IPS-18c (cell line): ENCODE measurements around the gene BCL7C.

ENCODE experiments used
- H3K4me3 ChIP-seq: 2 replicates; pipeline ENCODE4 v1.7.0; 2013; ENCODE audit warnings: low read depth, mild to moderate bottlenecking, low read length, moderate library complexity; ENCODE audit not compliant: insufficient read depth
- H3K9me3 ChIP-seq: one replicate; pipeline ENCODE4 v1.6.1; 2013; ENCODE audit warnings: mild to moderate bottlenecking, low read length, moderate library complexity; ENCODE audit not compliant: control insufficient read depth, insufficient read depth

The BCL7C gene

GRCh38 chr16:30924076-30924912 lies 30.4 kb upstream of the BCL7C start:
- H3K4me3 ChIP-seq = peak overlapping the region; percentile 52

GRCh38 chr16:30923554-30924075 lies 29.7 kb upstream of the BCL7C start, which contains the start of gene FBXL19:
TSS of gene FBXL19 (plus strand) at chr16:30923572. CDS start at chr16:30925755, 2,183 bp downstream.
- Histone ChIP-seq H3K9me3 (peaks cover 3% of the 10 kb centered on the region), H3K4me3 (peak within 1 kb of the TSS; percentile 90)

More at GRCh38 chr16:30924076-30924912, 30.4 kb upstream of the BCL7C start:
- peaks cover 3% of the 10 kb centered on the region for H3K9me3 ChIP-seq

- peak overlapping the region; percentile 26 for H3K4me3 ChIP-seq
- H3K9me3 ChIP-seq = peaks cover 3% of the 10 kb centered on the region
Measured at GRCh38 chr16:30922960-30923535, 29.2 kb upstream of the BCL7C start.

DNA sequence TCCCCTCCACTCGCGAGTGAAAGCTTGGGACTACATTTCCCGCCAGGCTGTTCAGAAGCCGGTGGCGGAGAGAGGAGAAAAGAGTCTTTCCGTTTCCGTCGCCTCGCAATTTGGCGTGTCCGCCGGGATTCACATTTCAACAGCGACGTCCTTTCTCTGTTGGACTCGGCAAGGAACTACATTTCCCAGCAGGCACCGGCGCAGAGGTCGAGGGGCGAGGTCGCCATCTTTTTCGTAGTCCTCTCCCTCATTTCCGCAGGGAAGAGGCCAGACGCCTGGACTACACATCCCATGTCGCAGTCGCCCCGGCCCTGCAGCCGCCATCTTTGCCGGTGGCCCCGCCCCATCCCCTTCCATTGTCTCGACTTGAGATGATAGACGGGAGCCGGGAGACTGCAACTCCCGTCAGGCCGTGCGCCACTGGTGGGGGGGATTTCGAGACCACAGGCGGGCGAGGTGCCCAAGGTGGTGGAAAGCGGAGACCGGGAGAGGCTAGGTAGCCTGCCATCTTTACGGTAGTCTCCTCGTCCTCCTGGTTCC lies 28.6 kb upstream of the BCL7C start:
- Histone ChIP-seq H3K4me3 (peak overlapping the region; percentile 90), H3K9me3 (peaks cover 3% of the 10 kb centered on the region)

DNA sequence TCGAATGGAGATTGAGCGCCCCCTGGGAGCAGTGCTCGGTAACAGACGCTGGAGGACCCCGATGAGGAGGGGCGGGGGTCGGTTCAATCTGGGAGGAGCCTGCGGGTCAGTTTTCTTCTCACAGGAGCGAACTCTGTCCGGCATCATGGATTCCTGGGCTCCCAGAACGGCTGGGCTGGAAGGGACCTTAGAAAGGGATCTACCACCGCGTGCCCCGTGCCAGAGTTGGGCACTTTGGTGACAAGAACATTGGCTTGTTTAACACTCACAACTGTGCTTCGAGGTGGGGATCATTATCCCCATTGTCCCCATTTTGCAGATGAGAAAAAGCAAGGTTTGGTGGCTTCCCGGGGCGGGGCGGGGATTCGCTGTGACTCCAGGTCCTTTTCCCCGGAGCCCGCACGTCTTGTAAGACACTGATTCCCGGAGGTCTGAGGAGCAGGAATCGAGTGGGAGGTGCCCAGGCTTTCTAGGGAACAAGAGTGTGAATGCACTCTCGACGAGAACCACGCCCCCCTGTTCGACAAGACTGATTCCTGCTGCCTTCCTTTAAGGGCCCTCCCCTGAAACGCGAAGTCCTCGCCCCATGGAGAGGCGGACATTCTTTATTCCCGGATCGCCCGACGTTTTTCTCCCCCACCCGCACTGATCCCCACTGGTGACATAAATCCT lies 28.0 kb upstream of the BCL7C start:
- peak overlapping the region; percentile 90 for H3K4me3 ChIP-seq
- peaks cover 3% of the 10 kb centered on the region for H3K9me3 ChIP-seq

- H3K9me3 ChIP-seq = no peaks in the 10 kb centered on the region
- peak overlapping the region; percentile 90; the same call in 1 of the 2 replicates for H3K4me3 ChIP-seq
Measured at GRCh38 chr16:30921459-30921747, 27.5 kb upstream of the BCL7C start.

DNA sequence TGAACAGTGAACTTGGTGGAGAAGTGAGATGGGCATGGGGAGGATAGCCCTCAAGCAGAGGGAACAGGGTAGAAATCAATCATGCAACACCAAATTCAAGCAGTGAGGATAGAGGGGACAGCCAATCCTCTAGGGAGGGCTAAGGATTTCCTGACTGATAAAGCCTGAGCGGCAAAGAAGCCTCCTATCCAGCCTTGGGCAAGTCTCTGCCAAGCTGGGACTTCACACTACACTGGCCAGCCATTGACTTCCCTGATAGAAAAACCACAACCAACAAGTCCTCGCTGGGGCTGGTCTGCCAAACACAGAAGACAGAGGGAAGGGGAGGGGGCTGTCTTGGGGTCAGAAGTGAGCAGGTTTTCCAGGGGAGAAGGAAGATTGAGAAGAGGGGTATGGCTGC lies 27.0 kb upstream of the BCL7C start:
- H3K9me3 ChIP-seq = no peaks in the 10 kb centered on the region
- H3K4me3 ChIP-seq = no peak overlapping the region

DNA sequence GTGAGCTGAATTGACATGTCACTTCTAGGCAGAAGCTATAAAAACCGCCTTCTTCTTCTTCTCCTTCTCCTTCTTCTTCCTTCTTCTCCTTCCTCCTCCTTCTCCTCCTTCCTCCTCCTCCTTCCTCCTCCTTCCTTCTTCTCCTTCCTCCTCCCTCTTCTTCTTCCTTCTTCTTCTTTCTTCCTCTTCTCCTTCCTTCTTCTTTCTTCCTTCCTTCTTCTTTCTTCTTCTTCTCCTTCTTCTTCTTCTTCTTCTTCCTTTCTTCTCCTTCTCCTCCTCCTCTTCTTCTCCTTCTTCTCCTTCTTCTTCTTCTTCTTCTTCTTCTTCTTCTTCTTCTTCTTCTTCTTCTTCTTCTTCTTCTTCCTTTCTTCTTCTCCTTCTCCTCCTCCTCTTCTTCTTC lies 24.7 kb upstream of the BCL7C start:
- H3K4me3 ChIP-seq = no peak overlapping the region
- H3K9me3 ChIP-seq = no peaks in the 10 kb centered on the region

GRCh38 chr16:30914830-30915229 lies 21.0 kb upstream of the BCL7C start:
- Histone ChIP-seq H3K4me3 (no peak overlapping the region), H3K9me3 (no peaks in the 10 kb centered on the region)

GRCh38 chr16:30912794-30913412 lies 19.0 kb upstream of the BCL7C start:
- no peaks in the 10 kb centered on the region for H3K9me3 ChIP-seq
- no peak overlapping the region for H3K4me3 ChIP-seq

GRCh38 chr16:30910427-30911029 lies 16.7 kb upstream of the BCL7C start:
- Histone ChIP-seq H3K4me3 (no peak overlapping the region), H3K9me3 (no peaks in the 10 kb centered on the region)

- Histone ChIP-seq H3K4me3 (no peak overlapping the region), H3K9me3 (no peaks in the 10 kb centered on the region)
Measured at GRCh38 chr16:30907064-30907463, 13.2 kb upstream of the BCL7C start.

DNA sequence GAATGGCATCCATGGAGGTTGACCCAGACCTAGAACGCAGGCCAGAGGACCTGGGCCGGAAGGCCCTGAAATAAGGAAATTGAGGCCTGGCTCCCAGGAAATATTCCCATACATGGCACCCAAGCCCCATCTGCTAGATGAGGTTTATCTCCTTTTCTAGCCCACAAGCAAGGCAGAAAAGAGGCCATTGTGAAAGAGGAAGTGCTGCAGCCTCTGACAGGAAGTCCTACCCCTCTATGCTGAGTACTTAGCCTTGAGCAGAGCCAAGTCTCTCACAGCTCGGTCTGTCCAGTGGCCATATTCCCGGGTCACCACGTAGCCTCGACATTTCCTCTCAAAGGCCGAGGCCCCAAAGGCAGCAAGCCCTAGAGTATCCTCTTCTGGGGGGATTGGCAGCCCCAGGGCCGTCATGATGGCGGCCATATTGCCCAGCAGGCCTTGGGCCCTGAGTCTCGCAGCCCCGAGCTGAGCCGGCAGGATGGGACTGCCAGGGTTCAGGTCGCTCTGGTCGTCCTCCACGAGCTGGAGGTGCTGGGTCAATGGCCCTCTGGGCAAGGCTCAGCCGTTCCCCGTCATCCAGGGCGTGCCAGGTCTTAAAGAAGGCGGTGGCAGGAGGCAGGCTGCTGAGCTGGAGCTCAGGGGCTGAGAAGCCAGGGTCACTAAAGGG lies 10.4 kb upstream of the BCL7C start:
- Histone ChIP-seq H3K9me3 (no peaks in the 10 kb centered on the region), H3K4me3 (no peak overlapping the region)

DNA sequence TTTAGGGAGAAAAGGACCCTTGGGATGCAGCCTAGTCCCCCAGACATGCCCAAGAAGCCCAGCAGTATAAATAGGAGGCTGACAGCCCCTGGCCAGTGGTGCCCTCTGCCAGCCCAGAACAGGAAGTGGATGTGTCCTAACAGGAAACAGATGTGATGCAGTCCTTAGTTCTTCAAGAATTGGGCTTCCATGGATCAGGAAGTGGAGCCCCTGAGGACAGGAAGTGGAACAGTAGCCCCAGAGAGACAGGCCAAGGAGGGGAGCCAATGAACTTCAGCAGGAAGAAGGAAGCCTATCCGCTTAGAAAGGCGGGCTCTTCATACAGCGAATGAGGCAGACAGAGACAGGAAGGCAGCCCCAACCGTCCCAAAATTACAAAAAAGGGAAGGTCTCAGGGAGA lies 9.7 kb upstream of the BCL7C start:
- no peaks in the 10 kb centered on the region for H3K9me3 ChIP-seq
- H3K4me3 ChIP-seq = no peak overlapping the region

GRCh38 chr16:30903002-30903401 lies 9.1 kb upstream of the BCL7C start:
- Histone ChIP-seq H3K4me3 (no peak overlapping the region), H3K9me3 (no peaks in the 10 kb centered on the region)
